ENCODE data around the gene PCAT6.

- TF ChIP-seq, protein P1, sequence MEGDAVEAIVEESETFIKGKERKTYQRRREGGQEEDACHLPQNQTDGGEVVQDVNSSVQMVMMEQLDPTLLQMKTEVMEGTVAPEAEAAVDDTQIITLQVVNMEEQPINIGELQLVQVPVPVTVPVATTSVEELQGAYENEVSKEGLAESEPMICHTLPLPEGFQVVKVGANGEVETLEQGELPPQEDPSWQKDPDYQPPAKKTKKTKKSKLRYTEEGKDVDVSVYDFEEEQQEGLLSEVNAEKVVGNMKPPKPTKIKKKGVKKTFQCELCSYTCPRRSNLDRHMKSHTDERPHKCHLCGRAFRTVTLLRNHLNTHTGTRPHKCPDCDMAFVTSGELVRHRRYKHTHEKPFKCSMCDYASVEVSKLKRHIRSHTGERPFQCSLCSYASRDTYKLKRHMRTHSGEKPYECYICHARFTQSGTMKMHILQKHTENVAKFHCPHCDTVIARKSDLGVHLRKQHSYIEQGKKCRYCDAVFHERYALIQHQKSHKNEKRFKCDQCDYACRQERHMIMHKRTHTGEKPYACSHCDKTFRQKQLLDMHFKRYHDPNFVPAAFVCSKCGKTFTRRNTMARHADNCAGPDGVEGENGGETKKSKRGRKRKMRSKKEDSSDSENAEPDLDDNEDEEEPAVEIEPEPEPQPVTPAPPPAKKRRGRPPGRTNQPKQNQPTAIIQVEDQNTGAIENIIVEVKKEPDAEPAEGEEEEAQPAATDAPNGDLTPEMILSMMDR (IDR thresholded peaks at IDR 0.05): no peak
- no peak for TF ChIP-seq EZH2 (IDR thresholded peaks at IDR 0.05; ENCODE audit: borderline replicate concordance, insufficient read depth, low read depth, low read length, poor library complexity, severe bottlenecking)
These were observed 50.1 kb downstream of the PCAT6 start for GRCh38 chr1:202860744-202861419.
